Esophagus mucosa (tissue), 1 donor: ENCODE measurements around the gene IRS1. TPM values are rescaled to one million over a fixed set of nuclear protein-coding genes. Genes with fewer than 3 reads are reported as not detected.

Experiments used
- ATAC-seq: fragments of 200-7000 bp; cut with Tn5 transposase; one replicate; pipeline ENCODE4 v1.9.1; 2020
- total RNA-seq: library from RNA; stranded (reverse); gene quantifications from one replicate; pipeline ENCODE4 v1.2.4, GENCODE V29; 2023
- donor health status: DM: yes; HTN: yes; CAD: no.

IRS1 gene
- total RNA-seq, 1 donor from 2014 or later: 13.9 TPM

GRCh38 chr2:226825056-226825455, 25.4 kb upstream of the IRS1 start:
- ATAC-seq: no peak

DNA sequence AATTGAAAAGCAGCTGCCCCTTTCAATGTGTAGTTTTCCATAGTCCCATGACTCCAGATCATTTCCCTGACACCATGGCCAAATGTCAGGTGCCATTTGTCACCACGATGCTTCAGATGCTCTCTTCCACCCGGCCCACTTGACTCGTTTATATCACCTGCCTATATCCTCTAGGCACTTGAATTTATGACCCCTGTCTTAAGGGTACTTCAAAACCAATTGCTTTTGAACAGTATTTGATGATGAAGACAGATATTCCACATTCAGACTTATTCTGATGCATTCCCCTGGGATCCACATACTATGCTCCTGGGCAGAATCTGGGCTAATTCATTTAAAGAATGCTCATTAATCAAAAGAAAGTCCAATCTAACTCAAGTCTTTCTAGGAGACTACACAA, 19.3 kb upstream of the IRS1 start:
- no peak for ATAC-seq

DNA sequence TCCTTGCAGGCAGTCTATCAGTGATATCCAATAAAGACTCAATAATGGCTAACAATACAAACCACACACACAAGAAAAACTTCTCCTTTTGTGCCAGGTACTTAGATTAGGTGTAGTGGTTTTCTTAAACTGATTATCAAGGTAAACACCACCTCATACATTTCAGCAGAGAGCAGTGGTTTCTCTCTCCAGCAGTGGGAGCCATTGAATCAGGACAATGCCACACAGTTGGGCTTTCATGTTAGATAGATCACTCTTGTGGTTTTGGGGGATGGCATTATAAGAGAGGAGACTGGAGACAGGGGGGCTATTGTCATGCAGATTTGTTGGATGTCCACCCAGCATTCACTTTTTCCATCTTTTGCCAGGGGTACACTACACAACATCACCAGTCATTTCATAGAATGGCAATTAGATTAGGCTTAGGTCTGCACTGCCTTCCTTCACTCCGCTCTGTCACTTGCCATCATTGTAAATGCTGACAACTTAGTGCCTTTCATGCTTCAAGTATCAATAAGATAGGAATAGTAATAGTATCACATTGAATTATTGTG, 13.6 kb upstream of the IRS1 start:
- ATAC-seq: no peak

GRCh38 chr2:226803410-226803809, 3.8 kb upstream of the IRS1 start:
- no peak for ATAC-seq

DNA sequence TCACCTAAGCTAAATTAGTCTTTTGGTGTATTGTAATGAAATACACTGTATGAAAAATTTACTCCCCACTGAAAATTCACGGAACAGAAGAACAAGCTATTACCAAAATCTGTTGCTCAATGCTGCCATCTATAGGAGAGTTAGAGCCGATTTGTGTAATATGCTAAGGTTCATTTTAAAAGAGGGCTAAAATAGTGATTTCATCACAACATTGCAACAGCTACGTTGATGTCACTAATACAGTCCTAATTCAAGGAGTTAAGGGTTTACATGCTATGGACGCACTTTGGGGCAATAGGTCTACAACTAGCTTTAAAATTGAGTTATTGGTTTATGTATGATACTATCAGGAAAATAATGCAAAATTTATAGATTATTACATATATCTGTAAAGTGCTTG, 3.0 kb upstream of the IRS1 start:
- peak; percentile 28 for ATAC-seq

DNA sequence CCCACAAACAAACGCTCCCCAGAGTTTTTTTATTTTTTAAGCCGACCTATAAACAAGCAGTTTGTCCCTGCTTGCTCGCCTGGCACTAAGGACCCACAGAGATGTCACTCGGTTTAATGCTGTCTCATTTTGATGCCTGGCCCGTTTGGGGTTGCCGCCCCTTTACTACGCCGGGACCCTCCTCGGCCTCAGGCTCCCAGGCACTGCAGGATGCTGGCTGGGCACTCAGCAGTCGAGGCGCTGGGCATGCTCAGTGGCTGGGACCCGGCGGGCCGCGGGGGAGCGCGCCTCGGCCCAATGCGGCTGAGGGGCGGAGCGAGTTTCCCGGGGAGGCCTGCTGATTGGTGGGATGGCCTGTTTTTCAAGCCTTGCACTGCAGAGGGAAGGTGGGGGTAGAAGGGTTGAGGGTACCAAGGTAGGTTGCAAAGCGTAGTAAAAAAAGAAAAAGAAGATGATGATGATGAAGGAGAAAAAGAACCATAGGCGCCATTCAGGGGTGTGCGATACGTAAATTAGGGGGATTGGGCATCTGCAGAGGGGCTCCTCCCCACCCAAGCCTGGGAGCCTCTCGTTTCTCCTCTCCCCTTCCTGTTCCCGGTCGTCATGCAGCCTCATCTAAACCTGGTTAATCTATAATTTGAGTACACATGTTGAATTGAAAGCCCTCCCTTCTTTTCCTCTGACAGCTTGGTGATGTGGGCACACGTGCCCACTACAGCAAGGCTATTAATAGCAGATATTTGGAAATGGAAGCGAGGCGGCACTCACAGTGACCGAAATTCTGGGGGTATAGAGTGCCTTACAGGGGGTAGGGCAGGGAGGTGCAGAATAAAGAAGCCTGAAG, 1.5 kb upstream of the IRS1 start:
- peak; percentile 50 for ATAC-seq

- no peak for ATAC-seq
Measured at GRCh38 chr2:226799976-226800940, 638 bp upstream of the IRS1 start.

GRCh38 chr2:226798422-226799210, 1.0 kb downstream of the IRS1 start:
- ATAC-seq: no peak

DNA sequence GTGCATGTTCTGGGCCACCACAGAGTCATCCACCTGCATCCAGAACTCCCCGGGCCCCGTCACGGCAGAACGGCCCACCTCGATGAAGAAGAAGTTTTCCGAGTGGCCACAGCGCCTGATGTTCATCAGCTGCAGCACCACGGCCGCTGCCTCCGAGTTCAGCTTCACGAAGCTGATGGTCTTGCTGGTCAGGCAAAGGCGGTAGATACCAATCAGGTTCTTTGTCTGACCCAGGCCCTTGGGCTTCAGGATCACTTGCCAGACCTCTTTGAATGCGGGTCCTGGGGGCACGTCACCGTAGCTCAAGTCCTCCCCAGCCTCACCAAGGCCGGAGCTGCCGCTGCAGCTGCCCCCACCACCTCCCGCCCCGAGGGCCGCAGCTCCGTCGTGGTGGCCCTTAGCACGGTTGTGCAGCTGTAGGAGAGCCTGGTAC, 1.6 kb downstream of the IRS1 start:
- no peak for ATAC-seq

GRCh38 chr2:226797289-226797988, 2.2 kb downstream of the IRS1 start:
- peak; percentile 34 for ATAC-seq

DNA sequence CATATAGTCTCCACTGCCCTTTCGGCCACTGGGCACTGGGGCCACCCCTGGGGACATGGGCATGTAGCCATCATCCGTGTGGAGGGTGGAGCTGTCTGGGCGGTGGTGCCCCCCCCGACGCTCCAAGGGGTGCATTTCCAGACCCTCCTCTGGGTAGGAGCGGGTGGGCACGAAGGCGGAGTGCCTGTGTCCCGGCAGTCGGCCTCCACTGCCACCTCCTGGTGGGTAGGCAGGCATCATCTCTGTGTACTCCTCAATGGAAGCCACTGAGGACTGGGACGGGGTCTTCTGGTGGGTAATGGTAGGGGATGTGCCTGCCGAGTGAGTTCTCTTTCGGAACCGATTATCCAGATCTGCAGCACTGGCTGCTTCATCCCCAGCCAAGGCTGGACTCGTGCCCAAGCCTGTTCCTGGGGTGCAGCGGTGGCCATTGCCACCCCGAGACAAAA, 2.8 kb downstream of the IRS1 start:
- ATAC-seq: peak; percentile 42

DNA sequence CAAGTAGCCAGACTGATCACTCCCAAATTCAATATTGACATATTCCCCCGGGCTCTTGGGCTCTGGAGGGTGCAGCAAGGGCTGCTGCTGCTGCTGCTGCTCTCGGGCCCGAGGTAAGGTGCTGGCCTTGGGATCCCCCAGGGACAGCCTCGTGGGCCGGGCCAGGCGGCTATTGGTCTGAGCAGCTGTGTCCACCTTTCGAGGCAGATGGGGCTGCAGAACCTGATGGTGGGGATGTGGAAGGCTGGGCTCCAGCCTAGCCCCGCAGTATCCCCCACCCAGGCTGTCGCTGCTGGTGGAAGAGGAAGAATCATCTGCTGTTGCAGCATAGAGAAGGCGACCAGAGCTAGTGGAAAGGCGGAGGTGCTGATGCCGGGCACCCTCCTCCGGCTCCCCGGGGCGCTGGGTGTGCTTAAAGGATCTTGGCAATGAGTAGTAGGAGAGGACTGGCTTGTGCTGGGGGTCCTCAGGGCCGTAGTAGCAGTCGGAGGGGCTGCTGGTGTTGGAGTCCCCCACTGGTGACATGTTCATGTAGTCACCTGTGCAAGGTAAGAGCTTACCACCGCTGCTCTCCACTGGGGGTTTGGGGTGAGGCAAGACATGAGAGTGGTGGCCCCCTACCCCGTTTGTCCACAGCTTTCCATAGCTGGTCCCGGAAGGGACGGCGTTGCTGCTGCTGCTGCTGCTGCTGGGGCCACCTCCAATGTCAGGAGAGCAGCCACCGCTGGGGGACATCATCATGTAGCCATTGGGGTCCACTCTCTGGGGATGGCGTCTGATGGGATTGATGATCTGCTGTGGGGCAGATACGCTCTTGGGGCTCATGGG, 3.4 kb downstream of the IRS1 start:
- ATAC-seq: no peak

GRCh38 chr2:226795281-226796011, 4.2 kb downstream of the IRS1 start:
- no peak for ATAC-seq

- no peak for ATAC-seq
Measured at GRCh38 chr2:226794751-226795171, 4.9 kb downstream of the IRS1 start.

GRCh38 chr2:226794196-226794661, 5.4 kb downstream of the IRS1 start:
- no peak for ATAC-seq

DNA sequence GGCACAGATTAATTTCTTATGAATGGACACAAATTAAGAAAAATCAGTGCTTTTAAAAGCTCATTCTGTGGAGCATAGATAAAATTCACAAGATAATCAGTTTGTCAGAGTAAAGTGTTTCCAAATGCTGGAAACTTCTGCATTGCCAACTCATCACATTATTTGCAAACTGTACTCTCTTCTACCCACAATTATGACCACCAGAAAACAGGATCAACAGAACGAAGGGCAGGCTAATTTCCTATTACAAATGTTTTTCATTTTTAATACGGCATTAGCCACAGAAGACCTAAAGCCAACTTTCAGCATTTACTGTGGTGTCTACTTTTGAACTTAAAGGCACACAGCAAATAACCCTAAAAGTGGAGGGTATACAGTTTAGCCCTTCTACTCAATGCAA, 6.0 kb downstream of the IRS1 start:
- ATAC-seq: no peak

DNA sequence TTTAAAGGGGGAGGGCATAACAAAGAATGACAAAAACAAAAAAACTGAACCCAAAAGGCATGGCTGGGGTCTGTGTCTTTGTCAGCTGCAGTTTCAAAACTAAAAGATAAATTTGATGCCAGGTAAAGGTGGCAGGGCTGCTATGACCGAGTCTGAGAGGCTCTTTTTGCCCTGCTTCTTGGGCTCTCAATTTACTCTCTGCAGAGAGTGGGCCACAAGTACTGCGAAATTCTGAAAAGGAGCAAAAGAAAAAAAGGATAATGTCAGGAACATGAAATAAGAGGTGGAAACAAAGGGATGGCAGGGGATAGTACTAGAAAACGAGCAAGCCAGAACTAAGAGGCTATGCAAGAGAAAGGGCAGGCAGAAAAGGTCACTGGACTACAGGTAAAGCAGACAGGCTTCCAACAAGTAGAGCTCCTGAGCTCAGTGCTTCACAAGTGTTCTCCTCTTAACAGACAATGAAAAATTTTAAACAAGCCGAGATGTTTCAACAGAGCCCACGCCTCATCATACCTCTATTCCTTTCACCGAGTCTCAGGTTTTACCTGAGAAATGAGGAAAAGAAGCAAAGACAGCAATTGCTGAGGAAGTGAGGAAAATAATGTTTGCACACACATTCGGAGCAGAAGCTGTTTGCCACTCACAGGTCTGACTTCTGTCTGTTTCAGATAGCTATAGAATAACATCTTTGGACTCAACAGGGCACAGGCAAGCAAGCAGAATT, 7.3 kb downstream of the IRS1 start:
- ATAC-seq: no peak

DNA sequence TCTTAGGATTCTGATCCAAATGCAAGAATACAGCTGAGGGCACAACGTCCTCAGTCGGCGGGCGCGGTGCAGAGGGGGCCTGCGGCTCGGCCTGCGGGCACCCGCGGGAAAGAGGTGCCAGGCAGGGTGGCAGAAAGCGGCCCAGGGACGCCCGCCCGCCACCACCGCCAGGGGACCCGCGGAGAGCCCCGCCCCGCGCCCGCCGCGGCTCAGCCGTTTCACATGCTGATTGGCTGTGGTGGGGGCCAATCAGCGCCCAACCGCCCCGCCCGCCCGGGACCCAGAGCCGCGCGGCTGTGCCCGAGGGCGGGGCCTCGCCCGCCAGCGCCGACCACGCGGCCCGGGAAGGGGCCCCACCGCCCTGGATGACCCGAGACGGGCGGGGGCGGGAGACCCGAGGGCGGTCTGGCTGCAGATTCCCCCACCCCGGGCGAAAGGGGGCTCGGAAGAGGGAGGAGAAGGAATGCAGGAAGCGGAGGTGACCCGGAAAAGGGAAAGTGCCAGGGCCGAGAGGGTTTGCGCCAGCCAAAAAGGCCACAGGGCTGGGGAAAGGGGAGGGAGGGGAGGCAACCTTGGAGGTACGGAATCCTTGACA, 8.0 kb downstream of the IRS1 start:
- ATAC-seq: peak; percentile 98

- ATAC-seq: peak; percentile 58
Measured at GRCh38 chr2:226791056-226791486, 8.5 kb downstream of the IRS1 start.
